ENCODE results near the gene KAT5.

DNA sequence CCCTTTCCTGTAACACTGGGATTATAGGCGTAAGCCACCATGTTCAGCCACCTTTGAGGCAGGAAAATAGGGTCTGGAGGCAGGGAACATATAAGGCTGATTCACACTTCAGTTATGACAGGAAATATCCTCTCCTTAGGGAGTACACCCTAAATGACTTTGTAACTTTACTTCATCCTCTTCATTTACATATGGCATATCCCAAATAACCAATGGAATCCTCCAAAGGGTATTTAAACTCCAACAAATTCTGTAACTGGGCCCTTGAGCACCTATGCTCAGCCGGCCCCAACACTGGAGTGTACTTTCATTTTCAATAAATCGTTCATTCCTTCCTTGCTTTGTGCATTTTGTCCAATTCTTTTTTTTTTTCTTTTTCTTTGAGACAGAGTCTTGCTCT lies 1.6 kb upstream of the KAT5 start:
- TF ChIP-seq, protein P1, sequence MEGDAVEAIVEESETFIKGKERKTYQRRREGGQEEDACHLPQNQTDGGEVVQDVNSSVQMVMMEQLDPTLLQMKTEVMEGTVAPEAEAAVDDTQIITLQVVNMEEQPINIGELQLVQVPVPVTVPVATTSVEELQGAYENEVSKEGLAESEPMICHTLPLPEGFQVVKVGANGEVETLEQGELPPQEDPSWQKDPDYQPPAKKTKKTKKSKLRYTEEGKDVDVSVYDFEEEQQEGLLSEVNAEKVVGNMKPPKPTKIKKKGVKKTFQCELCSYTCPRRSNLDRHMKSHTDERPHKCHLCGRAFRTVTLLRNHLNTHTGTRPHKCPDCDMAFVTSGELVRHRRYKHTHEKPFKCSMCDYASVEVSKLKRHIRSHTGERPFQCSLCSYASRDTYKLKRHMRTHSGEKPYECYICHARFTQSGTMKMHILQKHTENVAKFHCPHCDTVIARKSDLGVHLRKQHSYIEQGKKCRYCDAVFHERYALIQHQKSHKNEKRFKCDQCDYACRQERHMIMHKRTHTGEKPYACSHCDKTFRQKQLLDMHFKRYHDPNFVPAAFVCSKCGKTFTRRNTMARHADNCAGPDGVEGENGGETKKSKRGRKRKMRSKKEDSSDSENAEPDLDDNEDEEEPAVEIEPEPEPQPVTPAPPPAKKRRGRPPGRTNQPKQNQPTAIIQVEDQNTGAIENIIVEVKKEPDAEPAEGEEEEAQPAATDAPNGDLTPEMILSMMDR (IDR thresholded peaks at IDR 0.05; ENCODE audit: insufficient read depth, low read length), result no peak
- no peak for TF ChIP-seq POLR2AphosphoS5 (IDR thresholded peaks at IDR 0.05; ENCODE audit: low read depth)
- TF ChIP-seq, protein P2, sequence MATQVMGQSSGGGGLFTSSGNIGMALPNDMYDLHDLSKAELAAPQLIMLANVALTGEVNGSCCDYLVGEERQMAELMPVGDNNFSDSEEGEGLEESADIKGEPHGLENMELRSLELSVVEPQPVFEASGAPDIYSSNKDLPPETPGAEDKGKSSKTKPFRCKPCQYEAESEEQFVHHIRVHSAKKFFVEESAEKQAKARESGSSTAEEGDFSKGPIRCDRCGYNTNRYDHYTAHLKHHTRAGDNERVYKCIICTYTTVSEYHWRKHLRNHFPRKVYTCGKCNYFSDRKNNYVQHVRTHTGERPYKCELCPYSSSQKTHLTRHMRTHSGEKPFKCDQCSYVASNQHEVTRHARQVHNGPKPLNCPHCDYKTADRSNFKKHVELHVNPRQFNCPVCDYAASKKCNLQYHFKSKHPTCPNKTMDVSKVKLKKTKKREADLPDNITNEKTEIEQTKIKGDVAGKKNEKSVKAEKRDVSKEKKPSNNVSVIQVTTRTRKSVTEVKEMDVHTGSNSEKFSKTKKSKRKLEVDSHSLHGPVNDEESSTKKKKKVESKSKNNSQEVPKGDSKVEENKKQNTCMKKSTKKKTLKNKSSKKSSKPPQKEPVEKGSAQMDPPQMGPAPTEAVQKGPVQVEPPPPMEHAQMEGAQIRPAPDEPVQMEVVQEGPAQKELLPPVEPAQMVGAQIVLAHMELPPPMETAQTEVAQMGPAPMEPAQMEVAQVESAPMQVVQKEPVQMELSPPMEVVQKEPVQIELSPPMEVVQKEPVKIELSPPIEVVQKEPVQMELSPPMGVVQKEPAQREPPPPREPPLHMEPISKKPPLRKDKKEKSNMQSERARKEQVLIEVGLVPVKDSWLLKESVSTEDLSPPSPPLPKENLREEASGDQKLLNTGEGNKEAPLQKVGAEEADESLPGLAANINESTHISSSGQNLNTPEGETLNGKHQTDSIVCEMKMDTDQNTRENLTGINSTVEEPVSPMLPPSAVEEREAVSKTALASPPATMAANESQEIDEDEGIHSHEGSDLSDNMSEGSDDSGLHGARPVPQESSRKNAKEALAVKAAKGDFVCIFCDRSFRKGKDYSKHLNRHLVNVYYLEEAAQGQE (IDR thresholded peaks at IDR 0.05; ENCODE audit: insufficient replicate concordance, low read depth), result no peak
- TF ChIP-seq GABPA (IDR thresholded peaks at IDR 0.05; ENCODE audit: low read depth), result no peak

Measured in HL-60 (cell line).